Kidney epithelial cell (primary cell): Measurements from ENCODE around the gene SRSF10. TPM values are rescaled to one million over a fixed set of nuclear protein-coding genes. Genes with fewer than 3 reads are reported as not detected.

ENCODE experiments used
- DNase-seq: peaks from one replicate; pipeline ENCODE4 v3.0.0-alpha.2; 2010; ENCODE audit warnings: low read depth
- H3K27me3 ChIP-seq: 2 replicates; pipeline ENCODE4 v1.6.0; 2011; ENCODE audit warnings: low read length; ENCODE audit not compliant: control insufficient read depth, insufficient read depth
- H3K36me3 ChIP-seq: 2 replicates; pipeline ENCODE4 v1.5.1; 2011; ENCODE audit warnings: low read length; ENCODE audit not compliant: control insufficient read depth, insufficient read depth
- H3K4me3 ChIP-seq: 2 replicates; pipeline ENCODE4 v1.5.1; 2011; ENCODE audit warnings: low read depth, mild to moderate bottlenecking, control low read depth, low read length
- CTCF ChIP-seq: IDR thresholded peaks from 2 replicates; pipeline ENCODE4 v1.5.1; 2011; ENCODE audit warnings: mild to moderate bottlenecking, moderate library complexity, low read length, control low read depth, inconsistent platforms; ENCODE audit not compliant: insufficient read depth, poor library complexity, severe bottlenecking
- total RNA-seq: library from RNA; depleted of rRNA; stranded (reverse); fragments of >200 nt; gene quantifications from 2 replicates; pipeline ENCODE4 v1.2.3, GENCODE V29; 2015

Gene SRSF10
- total RNA-seq, 1 donor from 2014 or later, result 74.3 TPM

DNA sequence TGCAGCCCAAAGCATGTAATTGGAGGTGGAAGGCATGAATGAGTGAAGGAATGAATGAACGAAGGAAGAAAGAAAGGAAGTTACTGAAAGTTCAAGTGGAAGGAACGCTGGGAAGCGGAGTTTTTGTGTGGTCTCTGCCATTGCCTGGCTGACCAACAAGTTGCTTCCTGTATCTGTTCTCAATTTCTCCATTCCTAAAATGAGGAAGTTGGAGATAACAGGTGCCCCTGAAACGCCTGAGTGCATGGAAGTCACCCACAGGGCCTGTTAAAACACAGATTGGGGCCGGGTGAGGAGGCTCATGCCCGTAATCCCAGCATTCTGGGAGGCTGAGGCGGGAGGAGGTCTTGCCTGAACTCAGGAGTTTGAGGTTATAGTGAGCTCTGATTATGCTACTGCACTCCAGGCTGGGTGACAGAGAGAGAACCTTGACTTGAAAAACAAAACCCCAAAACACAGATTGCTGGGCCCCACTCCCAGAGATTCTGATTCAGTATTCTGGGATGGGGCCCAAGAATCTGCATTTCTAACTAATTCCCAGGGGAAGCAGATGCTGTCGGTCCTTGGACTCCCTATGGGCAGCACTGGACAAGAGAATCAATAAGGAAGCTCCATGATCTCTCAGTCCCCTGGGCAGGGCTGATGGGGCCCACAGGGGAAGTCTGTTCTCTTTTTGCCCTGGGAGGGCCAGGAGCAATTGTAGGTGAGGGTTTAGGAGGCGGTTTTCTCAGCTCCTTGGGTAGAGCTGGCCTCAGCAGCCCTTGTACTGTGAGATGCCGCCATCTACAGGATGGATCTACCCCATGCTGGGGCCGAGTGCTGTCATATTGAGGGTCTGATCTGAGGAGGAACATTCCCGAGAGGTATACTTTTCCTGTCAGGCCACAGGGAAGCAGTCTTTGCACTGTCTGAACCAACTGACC lies 63.7 kb downstream of the SRSF10 start:
- Histone ChIP-seq H3K36me3 (no peaks in the 10 kb centered on the region), H3K27me3 (no peaks in the 10 kb centered on the region), H3K4me3 (no peak overlapping the region)
- TF ChIP-seq CTCF, result peak; percentile 80
- peak; percentile 41 for DNase-seq

DNA sequence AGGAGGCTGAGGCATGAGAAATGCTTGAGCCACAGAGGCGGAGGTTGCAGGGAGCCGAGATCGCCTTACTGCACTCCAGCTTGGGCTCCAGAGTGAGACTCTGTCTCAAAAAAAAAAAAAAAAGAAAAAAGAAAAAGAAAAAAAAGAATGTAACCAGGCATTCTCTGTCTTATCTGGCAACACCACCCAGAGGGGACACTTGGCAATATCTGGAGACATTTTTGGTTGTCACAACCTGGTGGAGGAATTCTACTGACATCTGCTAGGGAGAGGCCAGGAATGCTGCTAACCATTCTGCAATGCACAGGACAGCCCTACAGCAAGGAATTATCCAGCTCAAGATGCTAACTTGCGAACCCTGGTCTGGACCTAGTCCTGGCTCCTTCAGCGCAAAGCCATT lies 64.7 kb downstream of the SRSF10 start:
- Histone ChIP-seq H3K27me3 (no peaks in the 10 kb centered on the region), H3K36me3 (no peaks in the 10 kb centered on the region), H3K4me3 (no peak overlapping the region)
- no peak for DNase-seq
- TF ChIP-seq CTCF, result no peak

DNA sequence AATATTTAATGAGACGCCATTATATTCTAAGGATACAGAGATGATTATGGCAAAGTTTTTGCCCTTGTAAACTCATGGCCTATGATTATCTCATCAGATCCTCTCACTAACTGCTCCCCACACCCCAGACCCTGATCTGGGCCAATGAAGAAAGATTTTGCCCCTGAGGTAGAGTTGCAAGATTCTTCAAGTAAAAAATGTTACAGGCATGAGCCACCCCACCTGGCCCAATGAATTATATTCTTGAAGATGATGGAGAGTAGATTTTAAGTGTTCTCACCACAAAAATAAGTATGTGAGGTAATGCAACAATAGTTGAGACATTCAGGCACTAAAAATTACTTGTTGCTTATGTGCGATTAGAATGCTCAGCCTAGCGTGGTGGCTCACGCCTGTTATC lies 65.2 kb downstream of the SRSF10 start:
- Histone ChIP-seq H3K4me3 (no peak overlapping the region), H3K27me3 (no peaks in the 10 kb centered on the region), H3K36me3 (no peaks in the 10 kb centered on the region)
- TF ChIP-seq CTCF, result no peak
- DNase-seq, result no peak

Other genes starting within 250 kb of the SRSF10 start
- gene ELOA, start 236.9 kb downstream of the SRSF10 start, total RNA-seq, result 51.8 and 56.7 TPM in 2 replicates
- gene PITHD1, start 201.9 kb downstream of the SRSF10 start, total RNA-seq, result 33.6 and 37.6 TPM in 2 replicates
- 163 and 235 TPM in 2 replicates for gene LYPLA2, start 189.2 kb downstream of the SRSF10 start, total RNA-seq
- gene GALE, start 179.6 kb downstream of the SRSF10 start, total RNA-seq, result 158 and 164 TPM in 2 replicates
- gene HMGCL, start 154.9 kb downstream of the SRSF10 start, total RNA-seq, result 52.4 and 65.6 TPM in 2 replicates
- gene FUCA1, start 112.0 kb downstream of the SRSF10 start, total RNA-seq, result 37.6 and 40.7 TPM in 2 replicates
- not detected in 2 replicates for gene CNR2, start 67.0 kb downstream of the SRSF10 start, total RNA-seq
- gene PNRC2, start 20.5 kb downstream of the SRSF10 start, total RNA-seq, result 95.9 and 102 TPM in 2 replicates
- 7.9 and 8.1 TPM in 2 replicates for gene MYOM3, start 131.8 kb upstream of the SRSF10 start, total RNA-seq
- 0.07 and 0.21 TPM in 2 replicates for gene IL22RA1, start 162.8 kb upstream of the SRSF10 start, total RNA-seq
- gene IFNLR1, start 207.0 kb upstream of the SRSF10 start, total RNA-seq, result 6.7 and 8.6 TPM in 2 replicates